ENCODE measurements around the gene GRIP1. TPM values are rescaled to one million over a fixed set of nuclear protein-coding genes. Genes with fewer than 3 reads are reported as not detected.

GRIP1 gene
- polyA plus RNA-seq, 1 experiment = 0.63 TPM

- no peak for DNase-seq (ENCODE audit: low read depth)
- TF ChIP-seq CTCF (IDR thresholded peaks at IDR 0.05; ENCODE audit: insufficient read depth, low read depth, low read length) = no peak
- Histone ChIP-seq H3K27me3 (ENCODE audit: control insufficient read depth, insufficient read depth, low read length) (no peaks in the 10 kb centered on the region), H3K4me3 (ENCODE audit: low read depth, low read length) (no peak overlapping the region), H3K36me3 (ENCODE audit: control insufficient read depth, insufficient read depth, low read length) (no peaks in the 10 kb centered on the region)
- ChIA-PET CTCF (interaction anchor here (0.8 kb wide), 1 partner anchor 10 kb away, joined by 3 read pairs; no protein-coding TSS in a partner anchor), POLR2A (no interaction called here)
Measured at GRCh38 chr12:66699738-66700482, 21.0 kb upstream of the GRIP1 start.

GRCh38 chr12:66698558-66698957 is 19.7 kb upstream of the GRIP1 start:
- CTCF ChIA-PET = interaction anchor here (0.6 kb wide), 1 partner anchor 226 kb away, joined by 3 read pairs; no protein-coding TSS in a partner anchor
- DNase-seq (ENCODE audit: low read depth) = no peak
- no peak for TF ChIP-seq CTCF (IDR thresholded peaks at IDR 0.05; ENCODE audit: insufficient read depth, low read depth, low read length)
- H3K36me3 ChIP-seq (ENCODE audit: control insufficient read depth, insufficient read depth, low read length) = no peaks in the 10 kb centered on the region
- H3K4me3 ChIP-seq (ENCODE audit: low read depth, low read length) = no peak overlapping the region
- no peaks in the 10 kb centered on the region for H3K27me3 ChIP-seq (ENCODE audit: control insufficient read depth, insufficient read depth, low read length)
- POLR2A ChIA-PET = no interaction called here

GRCh38 chr12:66697404-66697803 is 18.5 kb upstream of the GRIP1 start:
- no peak for DNase-seq (ENCODE audit: low read depth)
- TF ChIP-seq CTCF (IDR thresholded peaks at IDR 0.05; ENCODE audit: insufficient read depth, low read depth, low read length) = no peak
- ChIA-PET CTCF (no interaction called here), POLR2A (no interaction called here)
- Histone ChIP-seq H3K27me3 (ENCODE audit: control insufficient read depth, insufficient read depth, low read length) (no peaks in the 10 kb centered on the region), H3K36me3 (ENCODE audit: control insufficient read depth, insufficient read depth, low read length) (no peaks in the 10 kb centered on the region), H3K4me3 (ENCODE audit: low read depth, low read length) (no peak overlapping the region)

- ChIA-PET CTCF (interaction anchor here (0.8 to 3.2 kb wide), 11 partner anchors 11 to 1804 kb away, joined by 3 to 22 read pairs (median 5); no protein-coding TSS in a partner anchor), POLR2A (interaction anchor here (0.6 kb wide), 1 partner anchor 526 kb away, joined by 3 read pairs; no protein-coding TSS in a partner anchor)
- no peak overlapping the region for H3K4me3 ChIP-seq (ENCODE audit: low read depth, low read length)
- no peak for DNase-seq (ENCODE audit: low read depth)
- no peak for TF ChIP-seq CTCF (IDR thresholded peaks at IDR 0.05; ENCODE audit: insufficient read depth, low read depth, low read length)
- H3K27me3 ChIP-seq (ENCODE audit: control insufficient read depth, insufficient read depth, low read length) = no peaks in the 10 kb centered on the region
- H3K36me3 ChIP-seq (ENCODE audit: control insufficient read depth, insufficient read depth, low read length) = no peaks in the 10 kb centered on the region
Measured at GRCh38 chr12:66694666-66695613, 16.1 kb upstream of the GRIP1 start.
